Measurements from ENCODE around the gene STIP1. TPM values are rescaled to one million over a fixed set of nuclear protein-coding genes. Genes with fewer than 3 reads are reported as not detected.

The STIP1 gene
- total and polyA plus RNA-seq, 2 donors (not counting 3 experiments of a cell fraction or from before 2014, with no cell fraction given): 117 to 226 TPM

- no peaks in the 10 kb centered on the region for H3K4me1 ChIP-seq (ENCODE audit: control insufficient read depth, extremely low read depth, insufficient read depth, low read length)
- no peaks in the 10 kb centered on the region for H4K20me1 ChIP-seq (replicated peaks; ENCODE audit: control insufficient read depth, extremely low read depth, insufficient read depth, low read length)
- CTCF ChIA-PET: no interaction called here
- H3K79me2 ChIP-seq (ENCODE audit: control insufficient read depth, insufficient read depth, low read length): no peaks in the 10 kb centered on the region
- H3K4me2 ChIP-seq (ENCODE audit: insufficient read depth, low read length): no peak overlapping the region
- no peak overlapping the region for H3K27ac ChIP-seq (ENCODE audit: insufficient read depth, low read depth, low read length)
- H3K36me3 ChIP-seq (ENCODE audit: control insufficient read depth in 2 of 2, extremely low read depth in 1 of 2, insufficient read depth in 2 of 2, low read length in 2 of 2): no peaks in the 10 kb centered on the region
- no TSS peak for BruUV-seq (replicated peaks)
- no peak overlapping the region for H3K9ac ChIP-seq (replicated peaks; ENCODE audit: extremely low read depth, insufficient read depth, low read length)
- DNase-seq (ENCODE audit: low read depth, low spot score): no peak
- no peak overlapping the region for H2AFZ ChIP-seq (ENCODE audit: low read depth, low read length)
- FAIRE-seq: no peak
- no peak overlapping the region for H3K4me3 ChIP-seq (replicated peaks in 1 of 3; ENCODE audit: insufficient read depth in 1 of 3, low read depth in 1 of 3, low read length in 3 of 3)
- intact Hi-C loops (cut with micrococcal nuclease): no loop called here
- POLR2A ChIA-PET: no interaction called here
- dilution Hi-C loops (cut with MboI; ENCODE audit: extremely low pct_ligation_motif_present, low sequenced_read_pairs): no loop called here
- no peak for TF ChIP-seq GATA2 (IDR thresholded peaks at IDR 0.05; ENCODE audit: insufficient read depth, insufficient read length, low read depth, low read length)
- no peak for TF ChIP-seq POLR2A (IDR thresholded peaks at IDR 0.05; ENCODE audit: low read depth, low read length)
- TF ChIP-seq FOS (IDR thresholded peaks at IDR 0.05; ENCODE audit: borderline replicate concordance, insufficient read depth, low read length): no peak
- no peak for TF ChIP-seq EZH2 (IDR thresholded peaks at IDR 0.05; ENCODE audit: borderline replicate concordance, low read depth, low read length, severe bottlenecking)
- TF ChIP-seq, protein P1, sequence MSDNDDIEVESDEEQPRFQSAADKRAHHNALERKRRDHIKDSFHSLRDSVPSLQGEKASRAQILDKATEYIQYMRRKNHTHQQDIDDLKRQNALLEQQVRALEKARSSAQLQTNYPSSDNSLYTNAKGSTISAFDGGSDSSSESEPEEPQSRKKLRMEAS (IDR thresholded peaks at IDR 0.05; ENCODE audit: insufficient read depth, insufficient read length): no peak
- no peak for TF ChIP-seq JUN (IDR thresholded peaks at IDR 0.05; ENCODE audit: borderline replicate concordance, insufficient read depth, insufficient read length, low read depth)
- TF ChIP-seq CTCF (IDR thresholded peaks at IDR 0.05; ENCODE audit: extremely low read depth in 1 of 2, insufficient read depth in 1 of 2, low read depth in 1 of 2, low read length in 2 of 2): no peak
- TF ChIP-seq POLR2AphosphoS5 (IDR thresholded peaks at IDR 0.05; ENCODE audit: insufficient read depth, low read depth, low read length): no peak
- no peaks in the 10 kb centered on the region for H3K9me1 ChIP-seq (replicated peaks; ENCODE audit: control insufficient read depth, extremely low read depth, insufficient read depth, low read length)
- H3K9me3 ChIP-seq (replicated peaks; ENCODE audit: control insufficient read depth, insufficient read depth, low read length): no peaks in the 10 kb centered on the region
- no peaks in the 10 kb centered on the region for H3K27me3 ChIP-seq (ENCODE audit: control insufficient read depth in 2 of 2, insufficient read depth in 2 of 2, low read length in 2 of 2)
Measured at GRCh38 chr11:64136765-64137441, 49.1 kb upstream of the STIP1 start.
